Measurements from ENCODE around the gene RAD9A. TPM values are rescaled to one million over a fixed set of nuclear protein-coding genes. Genes with fewer than 3 reads are reported as not detected.

RAD9A gene
- total RNA-seq, 1 donor: 7.6 TPM

GRCh38 chr11:67431346-67432249 is 39.8 kb downstream of the RAD9A start:
- Histone ChIP-seq H3K27me3 (ENCODE audit: insufficient read depth, low read length) (no peaks in the 10 kb centered on the region), H3K36me3 (ENCODE audit: insufficient read depth, low read length) (peaks cover 34% of the 10 kb centered on the region), H3K4me1 (ENCODE audit: insufficient read depth, low read length) (peaks cover 12% of the 10 kb centered on the region), H3K9me3 (ENCODE audit: low read depth, low read length) (no peaks in the 10 kb centered on the region), H3K27ac (ENCODE audit: low read depth, low read length) (no peak overlapping the region), H2AFZ (ENCODE audit: low read length) (no peak overlapping the region), H3K4me2 (ENCODE audit: insufficient read depth, low read length) (no peak overlapping the region), H3K4me3 (ENCODE audit: insufficient read depth, low read length) (no peak overlapping the region), H3K79me2 (ENCODE audit: insufficient read depth, low read length) (peaks cover 25% of the 10 kb centered on the region), H4K20me1 (ENCODE audit: insufficient read depth, low read length) (no peaks in the 10 kb centered on the region)
- TF ChIP-seq, protein P1, sequence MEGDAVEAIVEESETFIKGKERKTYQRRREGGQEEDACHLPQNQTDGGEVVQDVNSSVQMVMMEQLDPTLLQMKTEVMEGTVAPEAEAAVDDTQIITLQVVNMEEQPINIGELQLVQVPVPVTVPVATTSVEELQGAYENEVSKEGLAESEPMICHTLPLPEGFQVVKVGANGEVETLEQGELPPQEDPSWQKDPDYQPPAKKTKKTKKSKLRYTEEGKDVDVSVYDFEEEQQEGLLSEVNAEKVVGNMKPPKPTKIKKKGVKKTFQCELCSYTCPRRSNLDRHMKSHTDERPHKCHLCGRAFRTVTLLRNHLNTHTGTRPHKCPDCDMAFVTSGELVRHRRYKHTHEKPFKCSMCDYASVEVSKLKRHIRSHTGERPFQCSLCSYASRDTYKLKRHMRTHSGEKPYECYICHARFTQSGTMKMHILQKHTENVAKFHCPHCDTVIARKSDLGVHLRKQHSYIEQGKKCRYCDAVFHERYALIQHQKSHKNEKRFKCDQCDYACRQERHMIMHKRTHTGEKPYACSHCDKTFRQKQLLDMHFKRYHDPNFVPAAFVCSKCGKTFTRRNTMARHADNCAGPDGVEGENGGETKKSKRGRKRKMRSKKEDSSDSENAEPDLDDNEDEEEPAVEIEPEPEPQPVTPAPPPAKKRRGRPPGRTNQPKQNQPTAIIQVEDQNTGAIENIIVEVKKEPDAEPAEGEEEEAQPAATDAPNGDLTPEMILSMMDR (IDR thresholded peaks at IDR 0.05; ENCODE audit: extremely low read depth, low read depth, low read length): no peak
- no peak for DNase-seq (ENCODE audit: insufficient read length, low spot score, missing footprints)

GRCh38 chr11:67432655-67433349 is 41.0 kb downstream of the RAD9A start:
- no peaks in the 10 kb centered on the region for H3K9me3 ChIP-seq (ENCODE audit: low read depth, low read length)
- peaks cover 9% of the 10 kb centered on the region for H3K4me1 ChIP-seq (ENCODE audit: insufficient read depth, low read length)
- H3K27ac ChIP-seq (ENCODE audit: low read depth, low read length): no peak overlapping the region
- no peaks in the 10 kb centered on the region for H4K20me1 ChIP-seq (ENCODE audit: insufficient read depth, low read length)
- peaks cover 34% of the 10 kb centered on the region for H3K36me3 ChIP-seq (ENCODE audit: insufficient read depth, low read length)
- no peak overlapping the region for H2AFZ ChIP-seq (ENCODE audit: low read length)
- H3K4me2 ChIP-seq (ENCODE audit: insufficient read depth, low read length): no peak overlapping the region
- peaks cover 25% of the 10 kb centered on the region for H3K79me2 ChIP-seq (ENCODE audit: insufficient read depth, low read length)
- TF ChIP-seq, protein P1 (IDR thresholded peaks at IDR 0.05; ENCODE audit: extremely low read depth, low read depth, low read length): no peak
- no peak overlapping the region for H3K4me3 ChIP-seq (ENCODE audit: insufficient read depth, low read length)
- no peak for DNase-seq (ENCODE audit: insufficient read length, low spot score, missing footprints)
- H3K27me3 ChIP-seq (ENCODE audit: insufficient read depth, low read length): no peaks in the 10 kb centered on the region

- Histone ChIP-seq H3K4me1 (ENCODE audit: insufficient read depth, low read length) (peaks cover 8% of the 10 kb centered on the region), H3K27ac (ENCODE audit: low read depth, low read length) (no peak overlapping the region), H3K36me3 (ENCODE audit: insufficient read depth, low read length) (peaks cover 37% of the 10 kb centered on the region), H3K27me3 (ENCODE audit: insufficient read depth, low read length) (no peaks in the 10 kb centered on the region), H3K79me2 (ENCODE audit: insufficient read depth, low read length) (peaks cover 21% of the 10 kb centered on the region), H3K9me3 (ENCODE audit: low read depth, low read length) (no peaks in the 10 kb centered on the region), H3K4me3 (ENCODE audit: insufficient read depth, low read length) (no peak overlapping the region), H2AFZ (ENCODE audit: low read length) (no peak overlapping the region), H4K20me1 (ENCODE audit: insufficient read depth, low read length) (no peaks in the 10 kb centered on the region), H3K4me2 (ENCODE audit: insufficient read depth, low read length) (no peak overlapping the region)
- DNase-seq (ENCODE audit: insufficient read length, low spot score, missing footprints): peak; percentile 85
- TF ChIP-seq, protein P1 (IDR thresholded peaks at IDR 0.05; ENCODE audit: extremely low read depth, low read depth, low read length): no peak
Measured at GRCh38 chr11:67433536-67434394, 42.0 kb downstream of the RAD9A start.
